NCI-H2107 treated with DMSO at 0.1 percent for 48 hours (cell line): ENCODE measurements around the gene PCDHAC1.

Experiments used
- DNase-seq: peaks from one replicate; lab custom pipeline; 2025; ENCODE audit not compliant: unreplicated experiment; lab: John Stamatoyannopoulos, UW

Gene PCDHAC1

GRCh38 chr5:140967226-140967893 is 41.3 kb downstream of the PCDHAC1 start:
- DNase-seq, result no peak

GRCh38 chr5:140969880-140970279 is 43.8 kb downstream of the PCDHAC1 start:
- DNase-seq, result no peak

- DNase-seq, result no peak
Observed at GRCh38 chr5:140973550-140973949, 47.5 kb downstream of the PCDHAC1 start.

- DNase-seq, result no peak
Observed at GRCh38 chr5:140977003-140977402, 50.9 kb downstream of the PCDHAC1 start.

GRCh38 chr5:140978260-140978659 is 52.2 kb downstream of the PCDHAC1 start:
- no peak for DNase-seq

- DNase-seq, result no peak
Observed at GRCh38 chr5:140978983-140979382, 52.9 kb downstream of the PCDHAC1 start.
